ENCODE results near the gene CYP2E1. TPM values are rescaled to one million over a fixed set of nuclear protein-coding genes. Genes with fewer than 3 reads are reported as not detected.
A peak's percentile ranks its signal among the peaks of the same experiment; 100 is the strongest.
"Not testable (repeated sequence)": the region's sequence is repeated elsewhere in the genome, so short reads cannot be mapped to it uniquely, and the experiment has no call there.

Gene CYP2E1
- total and polyA plus RNA-seq, 5 donors from 2014 or later, result 0.09 to 0.37 TPM; not detected in 3

- H3K9me3 ChIP-seq (ENCODE audit: control insufficient read depth in 2 of 2, low read length in 2 of 2); H3K4me1 ChIP-seq (ENCODE audit: control insufficient read depth, insufficient read depth, low read length, poor library complexity, severe bottlenecking); DNase-seq; H3K27ac ChIP-seq (ENCODE audit: insufficient read depth, low read length, poor library complexity, severe bottlenecking); H3K9me3 Mint-ChIP-seq; H3K4me1 Mint-ChIP-seq; H3K36me3 Mint-ChIP-seq; H3K36me3 ChIP-seq (ENCODE audit: control insufficient read depth, insufficient read depth, low read length); H3K4me3 Mint-ChIP-seq; H3K4me3 ChIP-seq (ENCODE audit: low read depth, low read length); H3K27me3 ChIP-seq (ENCODE audit: control insufficient read depth, insufficient read depth, low read length); ATAC-seq (ENCODE audit: low read depth in 2 of 2); H3K27me3 Mint-ChIP-seq: not testable (repeated sequence)
- H3K27ac Mint-ChIP-seq, result peak overlapping the region in 1 of 3 donors; percentile 86
Measured at GRCh38 chr10:133493562-133493961, 33.6 kb upstream of the CYP2E1 start.

GRCh38 chr10:133497363-133497762 lies 29.8 kb upstream of the CYP2E1 start:
- H3K4me3 ChIP-seq (ENCODE audit: low read depth, low read length); H3K4me3 Mint-ChIP-seq; H3K36me3 ChIP-seq (ENCODE audit: control insufficient read depth, insufficient read depth, low read length); H3K36me3 Mint-ChIP-seq; H3K27ac ChIP-seq (ENCODE audit: insufficient read depth, low read length, poor library complexity, severe bottlenecking); H3K9me3 Mint-ChIP-seq; H3K9me3 ChIP-seq (ENCODE audit: control insufficient read depth in 2 of 2, low read length in 2 of 2); H3K4me1 ChIP-seq (ENCODE audit: control insufficient read depth, insufficient read depth, low read length, poor library complexity, severe bottlenecking); H3K27me3 ChIP-seq (ENCODE audit: control insufficient read depth, insufficient read depth, low read length); H3K27me3 Mint-ChIP-seq; H3K27ac Mint-ChIP-seq; H3K4me1 Mint-ChIP-seq; ATAC-seq (ENCODE audit: low read depth in 2 of 2); DNase-seq: not testable (repeated sequence)

GRCh38 chr10:133499176-133499575 lies 28.0 kb upstream of the CYP2E1 start:
- H3K4me1 Mint-ChIP-seq; H3K4me3 Mint-ChIP-seq; H3K36me3 ChIP-seq (ENCODE audit: control insufficient read depth, insufficient read depth, low read length); H3K27ac ChIP-seq (ENCODE audit: insufficient read depth, low read length, poor library complexity, severe bottlenecking); H3K9me3 ChIP-seq (ENCODE audit: control insufficient read depth in 2 of 2, low read length in 2 of 2); H3K9me3 Mint-ChIP-seq; H3K4me3 ChIP-seq (ENCODE audit: low read depth, low read length); H3K36me3 Mint-ChIP-seq; H3K27me3 Mint-ChIP-seq; ATAC-seq (ENCODE audit: low read depth in 2 of 2); DNase-seq; H3K27ac Mint-ChIP-seq; H3K4me1 ChIP-seq (ENCODE audit: control insufficient read depth, insufficient read depth, low read length, poor library complexity, severe bottlenecking); H3K27me3 ChIP-seq (ENCODE audit: control insufficient read depth, insufficient read depth, low read length): not testable (repeated sequence)

GRCh38 chr10:133500897-133501296 lies 26.3 kb upstream of the CYP2E1 start:
- H3K36me3 Mint-ChIP-seq; DNase-seq; H3K9me3 ChIP-seq (ENCODE audit: control insufficient read depth in 2 of 2, low read length in 2 of 2); H3K27me3 Mint-ChIP-seq; H3K4me1 ChIP-seq (ENCODE audit: control insufficient read depth, insufficient read depth, low read length, poor library complexity, severe bottlenecking); H3K27ac ChIP-seq (ENCODE audit: insufficient read depth, low read length, poor library complexity, severe bottlenecking); H3K4me3 Mint-ChIP-seq; H3K27me3 ChIP-seq (ENCODE audit: control insufficient read depth, insufficient read depth, low read length); H3K4me1 Mint-ChIP-seq; H3K36me3 ChIP-seq (ENCODE audit: control insufficient read depth, insufficient read depth, low read length); H3K9me3 Mint-ChIP-seq; H3K4me3 ChIP-seq (ENCODE audit: low read depth, low read length); H3K27ac Mint-ChIP-seq; ATAC-seq (ENCODE audit: low read depth in 2 of 2): not testable (repeated sequence)

- no peak for ATAC-seq (ENCODE audit: low read depth in 2 of 2)
- no peaks in the 10 kb centered on the region for H3K4me1 Mint-ChIP-seq
- Histone ChIP-seq H3K4me1 (ENCODE audit: control insufficient read depth, insufficient read depth, low read length, poor library complexity, severe bottlenecking) (no peaks in the 10 kb centered on the region), H3K36me3 (ENCODE audit: control insufficient read depth, insufficient read depth, low read length) (no peaks in the 10 kb centered on the region), H3K9me3 (ENCODE audit: control insufficient read depth in 2 of 2, low read length in 2 of 2) (peaks cover 0 to 9% of the 10 kb centered on the region in 2 experiments), H3K27me3 (ENCODE audit: control insufficient read depth, insufficient read depth, low read length) (peaks cover 16% of the 10 kb centered on the region), H3K4me3 (ENCODE audit: low read depth, low read length) (no peak overlapping the region), H3K27ac (ENCODE audit: insufficient read depth, low read length, poor library complexity, severe bottlenecking) (no peak overlapping the region)
- H3K27ac Mint-ChIP-seq, result no peak overlapping the region
- H3K4me3 Mint-ChIP-seq, result no peak overlapping the region
- DNase-seq, result no peak
- peaks cover 38% of the 10 kb centered on the region for H3K27me3 Mint-ChIP-seq
- H3K9me3 Mint-ChIP-seq, result peaks cover 0 to 10% (median 6%) of the 10 kb centered on the region in 7 donors
- H3K36me3 Mint-ChIP-seq, result peaks cover 4% of the 10 kb centered on the region
Measured at GRCh38 chr10:133509700-133510099, 17.5 kb upstream of the CYP2E1 start.

GRCh38 chr10:133511408-133511807 lies 15.8 kb upstream of the CYP2E1 start:
- Mint-ChIP-seq H3K27me3 (peaks cover 44% of the 10 kb centered on the region), H3K4me1 (no peaks in the 10 kb centered on the region), H3K36me3 (peaks cover 4% of the 10 kb centered on the region), H3K4me3 (no peak overlapping the region), H3K27ac (no peak overlapping the region), H3K9me3 (peaks cover 0 to 10% (median 4%) of the 10 kb centered on the region in 7 donors)
- H3K27ac ChIP-seq (ENCODE audit: insufficient read depth, low read length, poor library complexity, severe bottlenecking), result no peak overlapping the region
- no peaks in the 10 kb centered on the region for H3K4me1 ChIP-seq (ENCODE audit: control insufficient read depth, insufficient read depth, low read length, poor library complexity, severe bottlenecking)
- ATAC-seq (ENCODE audit: low read depth in 2 of 2), result no peak
- H3K4me3 ChIP-seq (ENCODE audit: low read depth, low read length), result no peak overlapping the region
- no peaks in the 10 kb centered on the region for H3K36me3 ChIP-seq (ENCODE audit: control insufficient read depth, insufficient read depth, low read length)
- no peak for DNase-seq
- peaks cover 0 to 9% of the 10 kb centered on the region in 2 experiments for H3K9me3 ChIP-seq (ENCODE audit: control insufficient read depth in 2 of 2, low read length in 2 of 2)
- peaks cover 18% of the 10 kb centered on the region for H3K27me3 ChIP-seq (ENCODE audit: control insufficient read depth, insufficient read depth, low read length)

- Mint-ChIP-seq H3K9me3 (peaks cover 0 to 10% (median 4%) of the 10 kb centered on the region in 7 donors), H3K27me3 (peaks cover 50% of the 10 kb centered on the region), H3K27ac (no peak overlapping the region), H3K4me3 (no peak overlapping the region), H3K4me1 (no peaks in the 10 kb centered on the region), H3K36me3 (peaks cover 4% of the 10 kb centered on the region)
- H3K9me3 ChIP-seq (ENCODE audit: control insufficient read depth in 2 of 2, low read length in 2 of 2), result peaks cover 0 to 9% of the 10 kb centered on the region in 2 experiments
- no peaks in the 10 kb centered on the region for H3K36me3 ChIP-seq (ENCODE audit: control insufficient read depth, insufficient read depth, low read length)
- ATAC-seq (ENCODE audit: low read depth in 2 of 2) (no peak), DNase-seq (no peak)
- H3K4me1 ChIP-seq (ENCODE audit: control insufficient read depth, insufficient read depth, low read length, poor library complexity, severe bottlenecking), result no peaks in the 10 kb centered on the region
- no peak overlapping the region for H3K4me3 ChIP-seq (ENCODE audit: low read depth, low read length)
- peaks cover 18% of the 10 kb centered on the region for H3K27me3 ChIP-seq (ENCODE audit: control insufficient read depth, insufficient read depth, low read length)
- H3K27ac ChIP-seq (ENCODE audit: insufficient read depth, low read length, poor library complexity, severe bottlenecking), result no peak overlapping the region
Measured at GRCh38 chr10:133511907-133512528, 15.1 kb upstream of the CYP2E1 start.

GRCh38 chr10:133515471-133515870 lies 11.7 kb upstream of the CYP2E1 start:
- Mint-ChIP-seq H3K27ac (no peak overlapping the region), H3K36me3 (no peaks in the 10 kb centered on the region), H3K4me1 (peaks cover 0 to 11% (median 5%) of the 10 kb centered on the region in 4 donors), H3K4me3 (no peak overlapping the region), H3K9me3 (peaks cover 0 to 2% (median 0%) of the 10 kb centered on the region in 7 donors), H3K27me3 (peaks cover 52% of the 10 kb centered on the region)
- peaks cover 9% of the 10 kb centered on the region for H3K4me1 ChIP-seq (ENCODE audit: control insufficient read depth, insufficient read depth, low read length, poor library complexity, severe bottlenecking)
- H3K36me3 ChIP-seq (ENCODE audit: control insufficient read depth, insufficient read depth, low read length), result no peaks in the 10 kb centered on the region
- DNase-seq, result no peak
- no peak for ATAC-seq (ENCODE audit: low read depth in 2 of 2)
- peaks cover 16% of the 10 kb centered on the region for H3K27me3 ChIP-seq (ENCODE audit: control insufficient read depth, insufficient read depth, low read length)
- H3K4me3 ChIP-seq (ENCODE audit: low read depth, low read length), result no peak overlapping the region
- H3K9me3 ChIP-seq (ENCODE audit: control insufficient read depth in 2 of 2, low read length in 2 of 2), result peaks cover 0 to 3% of the 10 kb centered on the region in 2 experiments
- H3K27ac ChIP-seq (ENCODE audit: insufficient read depth, low read length, poor library complexity, severe bottlenecking), result no peak overlapping the region
